Fibroblast of skin of right quadriceps (primary cell): Measurements from ENCODE around the gene BCL2.

Source experiments
- DNase-seq: peaks from one replicate; pipeline ENCODE4 v3.0.0-alpha.2; 2013

Gene BCL2

DNA sequence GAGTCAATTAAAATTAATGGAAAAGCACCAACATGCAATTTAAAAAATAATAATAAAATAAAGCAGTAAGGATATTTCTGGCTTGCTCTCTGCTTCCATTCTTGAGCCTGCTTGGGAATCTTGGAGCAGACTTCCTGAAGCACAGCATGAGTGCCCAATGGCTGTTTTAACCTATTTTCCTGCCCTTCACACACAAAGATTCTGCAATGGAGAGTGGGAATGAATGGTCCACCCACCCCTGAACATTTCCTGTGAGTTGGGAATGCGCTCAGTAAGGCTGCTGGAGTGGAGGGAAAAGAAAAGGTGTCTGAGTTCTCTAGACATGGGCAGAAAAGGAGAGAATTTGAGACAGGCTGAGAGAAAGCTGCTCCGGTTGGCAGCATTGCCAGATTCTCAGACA, 140.6 kb downstream of the BCL2 start:
- no peak for DNase-seq

- no peak for DNase-seq
Measured at GRCh38 chr18:63177919-63178821, 141.4 kb downstream of the BCL2 start.

DNA sequence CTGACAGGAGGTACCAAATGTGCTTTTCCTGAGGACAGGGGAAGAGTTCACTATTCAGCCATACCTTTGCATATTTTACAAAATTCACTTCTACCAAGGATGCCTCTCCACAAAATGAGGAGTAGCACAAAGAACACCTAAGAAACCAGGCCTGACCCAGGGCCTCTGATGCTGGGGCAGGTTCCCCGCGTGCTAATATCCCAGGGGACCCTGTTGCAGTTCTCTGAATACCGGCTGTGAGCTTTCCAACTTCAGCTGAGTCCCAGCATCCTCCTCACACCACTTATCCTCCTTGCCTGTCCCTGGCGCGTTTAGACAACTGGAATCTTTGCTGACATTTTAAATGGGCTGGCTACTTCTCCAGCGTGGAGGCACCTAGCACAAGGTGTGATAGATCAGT, 142.3 kb downstream of the BCL2 start:
- no peak for DNase-seq

- no peak for DNase-seq
Measured at GRCh38 chr18:63175264-63175663, 144.3 kb downstream of the BCL2 start.

GRCh38 chr18:63173983-63174382, 145.6 kb downstream of the BCL2 start:
- DNase-seq = no peak

- no peak for DNase-seq
Measured at GRCh38 chr18:63169853-63170252, 149.7 kb downstream of the BCL2 start.

GRCh38 chr18:63168287-63168686, 151.3 kb downstream of the BCL2 start:
- no peak for DNase-seq

- DNase-seq = no peak
Measured at GRCh38 chr18:63166142-63166541, 153.4 kb downstream of the BCL2 start.

- no peak for DNase-seq
Measured at GRCh38 chr18:63164396-63164795, 155.2 kb downstream of the BCL2 start.

- peak; percentile 74 for DNase-seq
Measured at GRCh38 chr18:63162271-63163014, 157.1 kb downstream of the BCL2 start.

GRCh38 chr18:63161761-63162195, 157.8 kb downstream of the BCL2 start:
- peak; percentile 89 for DNase-seq

- no peak for DNase-seq
Measured at GRCh38 chr18:63161032-63161760, 158.4 kb downstream of the BCL2 start.

DNA sequence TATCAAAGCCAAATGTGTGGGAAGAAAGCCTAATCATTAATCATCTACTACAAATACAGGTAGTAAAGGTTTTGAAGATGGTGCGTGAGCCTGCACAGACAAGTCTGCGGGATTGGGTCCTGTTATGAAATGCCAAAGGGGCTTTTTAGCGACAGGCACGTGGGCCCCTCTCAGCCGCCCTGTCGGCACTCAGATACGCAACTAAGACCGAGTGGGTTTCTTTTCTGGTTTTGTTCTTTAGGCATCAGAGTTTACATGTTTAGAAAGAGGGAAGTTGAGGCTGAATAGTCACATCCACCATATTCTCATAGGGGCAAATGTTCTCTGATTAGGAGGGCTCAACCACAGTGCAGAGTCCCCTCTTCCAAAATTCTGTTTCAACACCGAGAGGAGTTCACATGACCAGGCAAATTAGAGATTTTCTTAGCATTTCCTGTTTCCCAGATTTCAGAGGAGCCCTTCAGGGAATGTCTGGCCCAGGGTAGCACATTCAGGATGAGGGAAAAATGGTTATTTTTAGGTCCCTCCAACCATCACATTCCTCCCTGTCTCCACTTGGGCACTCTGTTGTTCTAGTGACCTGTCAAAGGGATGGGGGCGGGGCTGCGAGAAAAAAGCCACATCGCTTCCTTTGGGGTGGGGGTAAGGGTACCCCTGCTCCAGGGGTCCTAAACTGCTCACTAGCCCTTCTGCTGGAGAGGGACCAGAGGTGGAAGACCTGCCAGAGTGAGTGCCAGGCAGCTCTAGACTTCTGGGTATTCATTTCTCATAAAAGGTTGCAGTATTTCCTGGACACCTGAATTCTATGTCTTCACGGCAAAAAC, 159.2 kb downstream of the BCL2 start:
- no peak for DNase-seq

DNA sequence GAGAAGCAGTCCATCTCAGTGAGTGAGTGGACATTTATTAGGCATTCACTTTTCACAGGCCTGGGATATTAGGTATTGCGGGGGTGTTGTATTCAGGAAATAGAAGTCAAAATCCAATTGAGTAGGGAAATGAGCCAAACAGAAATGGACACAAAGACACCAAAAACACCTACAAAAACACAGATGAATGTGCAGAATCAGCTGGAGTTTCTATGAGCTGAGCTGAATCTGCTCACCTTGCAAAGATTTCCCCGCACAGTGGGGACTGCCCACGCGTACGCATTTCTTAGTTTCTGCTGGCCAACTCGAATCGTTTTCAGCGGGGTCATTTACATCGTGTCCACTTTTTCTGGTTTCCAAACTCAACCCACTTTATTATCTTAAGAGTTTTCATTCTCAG, 160.0 kb downstream of the BCL2 start:
- no peak for DNase-seq

DNA sequence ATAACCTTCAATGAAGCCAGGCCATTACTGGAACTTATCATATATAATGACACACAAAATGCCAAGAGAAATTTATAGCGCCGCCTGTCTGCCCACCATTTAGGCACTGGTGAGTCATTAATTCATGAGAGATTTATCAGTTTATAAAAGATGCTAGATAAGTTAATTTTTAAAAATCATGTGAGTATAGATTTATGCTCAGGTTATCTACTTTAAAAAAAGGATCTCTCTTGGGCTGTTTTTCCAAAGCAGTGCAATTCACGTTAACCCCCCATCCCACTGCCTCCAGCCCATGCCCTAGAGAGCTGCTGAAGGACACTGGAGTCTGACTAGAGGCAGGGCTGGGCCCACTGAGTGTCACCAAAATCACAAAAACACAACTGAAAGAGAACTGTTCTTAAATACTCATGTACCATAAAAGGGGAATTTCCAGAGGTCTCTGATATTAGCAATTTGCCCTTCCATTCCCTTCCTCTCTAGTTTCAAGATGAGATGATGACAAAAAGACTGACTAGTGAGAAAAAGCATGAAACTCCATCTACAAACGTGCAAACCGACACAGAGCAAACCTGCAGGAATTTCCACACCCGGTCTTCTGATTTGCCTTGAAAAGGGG, 160.8 kb downstream of the BCL2 start:
- DNase-seq = no peak

- no peak for DNase-seq
Measured at GRCh38 chr18:63158012-63158631, 161.4 kb downstream of the BCL2 start.

DNA sequence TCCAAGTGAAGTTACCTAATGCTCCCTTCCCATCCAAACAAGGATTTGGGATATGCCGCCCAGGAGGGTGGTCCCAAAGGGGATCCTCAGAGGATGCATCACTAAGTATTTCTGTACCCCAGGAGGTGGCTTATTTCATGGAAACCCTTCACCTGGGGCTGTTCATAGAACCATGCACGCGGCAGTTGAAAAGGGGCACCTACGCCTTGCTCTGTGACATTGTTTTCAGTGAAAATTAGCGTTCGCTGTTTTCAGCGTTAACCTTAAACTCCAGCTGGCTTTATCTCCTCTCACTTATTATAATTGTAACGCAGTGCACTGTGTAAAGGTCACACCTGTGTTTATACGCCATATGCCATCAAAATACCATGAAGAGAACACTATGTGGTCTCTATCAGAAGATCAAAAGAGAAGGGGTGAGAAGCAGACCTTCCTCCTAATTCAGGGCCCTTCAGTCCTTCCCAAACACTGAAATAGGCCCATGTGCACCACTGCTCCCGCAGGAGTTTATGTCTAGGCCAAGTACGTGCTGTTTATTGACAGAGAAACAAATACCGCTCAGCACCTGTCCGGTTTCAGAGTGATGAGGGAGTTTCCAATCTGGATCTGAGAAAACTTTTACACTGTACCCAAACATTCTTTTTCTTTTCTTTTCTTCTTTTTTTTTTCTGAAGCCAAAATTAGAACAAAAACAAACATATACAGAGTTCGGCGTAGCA, 162.1 kb downstream of the BCL2 start:
- DNase-seq = no peak

GRCh38 chr18:63155910-63156773, 163.4 kb downstream of the BCL2 start:
- DNase-seq = no peak

DNA sequence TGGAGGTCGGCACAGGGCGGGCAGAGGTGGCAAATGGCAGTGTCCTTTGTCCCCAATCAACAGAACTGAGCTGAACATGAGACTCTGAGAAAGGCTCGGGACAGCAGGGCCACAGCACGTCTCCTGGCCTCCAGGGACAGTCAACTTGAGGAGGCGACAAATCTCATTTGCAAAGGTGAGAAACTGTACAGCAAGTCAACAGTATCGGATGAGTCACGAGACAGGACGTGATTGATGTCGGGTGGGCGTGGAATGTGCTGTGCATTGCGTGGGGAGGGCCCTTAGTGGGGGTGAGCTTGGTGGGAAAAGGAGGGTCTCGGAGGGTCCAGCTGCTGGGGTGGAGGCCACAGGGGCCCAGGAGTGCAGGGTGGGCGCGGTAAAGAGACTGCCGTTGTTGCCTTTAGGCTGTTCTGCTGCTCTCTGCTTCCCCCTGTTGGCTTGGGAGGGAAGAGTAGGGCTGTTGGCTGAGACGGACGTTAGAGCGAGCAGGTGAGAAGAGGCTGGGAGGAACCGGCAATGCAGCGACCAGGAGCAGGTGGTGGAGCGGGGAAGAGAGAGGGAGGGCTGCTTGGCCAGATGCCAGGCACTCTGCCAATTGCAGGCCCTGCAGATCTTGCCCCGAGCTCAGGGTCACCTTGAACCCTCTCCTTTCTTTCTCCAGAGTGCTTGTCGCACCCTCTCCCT, 164.3 kb downstream of the BCL2 start:
- no peak for DNase-seq
